GM18907 (cell line): ENCODE measurements around the gene SHLD1.
A peak's percentile ranks its signal among the peaks of the same experiment; 100 is the strongest.
"Not testable (repeated sequence)": the region's sequence is repeated elsewhere in the genome, so short reads cannot be mapped to it uniquely, and the experiment has no call there.

ENCODE experiments used
- ATAC-seq: cut with Tn5 transposase; IDR thresholded peaks from one replicate; pipeline ENCODE4 v1.9.1; 2021; ENCODE audit warnings: mild to moderate bottlenecking, moderate library complexity; ENCODE audit not compliant: unreplicated experiment

Gene SHLD1

GRCh38 chr20:5735845-5736510 is 14.2 kb upstream of the SHLD1 start:
- no peak for ATAC-seq

GRCh38 chr20:5737619-5737953 is 12.6 kb upstream of the SHLD1 start:
- no peak for ATAC-seq

GRCh38 chr20:5737966-5738365 is 12.2 kb upstream of the SHLD1 start:
- no peak for ATAC-seq

GRCh38 chr20:5740643-5741042 is 9.6 kb upstream of the SHLD1 start:
- not testable (repeated sequence) for ATAC-seq

GRCh38 chr20:5741089-5741488 is 9.1 kb upstream of the SHLD1 start:
- ATAC-seq = no peak

GRCh38 chr20:5742041-5742440 is 8.2 kb upstream of the SHLD1 start:
- ATAC-seq = no peak

GRCh38 chr20:5745416-5746030 is 4.7 kb upstream of the SHLD1 start:
- ATAC-seq = no peak

GRCh38 chr20:5746064-5746463 is 4.1 kb upstream of the SHLD1 start:
- ATAC-seq = no peak

- ATAC-seq = no peak
Measured at GRCh38 chr20:5748246-5748645, 2.0 kb upstream of the SHLD1 start.

- ATAC-seq = peak; percentile 7
Measured at GRCh38 chr20:5749512-5749951, 669 bp upstream of the SHLD1 start.

- no peak for ATAC-seq
Measured at GRCh38 chr20:5751856-5752255, 1.7 kb downstream of the SHLD1 start.

- no peak for ATAC-seq
Measured at GRCh38 chr20:5753814-5754213, 3.6 kb downstream of the SHLD1 start.

- no peak for ATAC-seq
Measured at GRCh38 chr20:5757949-5758348, 7.7 kb downstream of the SHLD1 start.

- no peak for ATAC-seq
Measured at GRCh38 chr20:5766085-5766764, 16.0 kb downstream of the SHLD1 start.

GRCh38 chr20:5767493-5768098 is 17.4 kb downstream of the SHLD1 start:
- ATAC-seq = peak; percentile 49

GRCh38 chr20:5770231-5770986 is 20.2 kb downstream of the SHLD1 start:
- no peak for ATAC-seq

GRCh38 chr20:5770987-5771318 is 20.8 kb downstream of the SHLD1 start:
- peak; percentile 58 for ATAC-seq

GRCh38 chr20:5772704-5773103 is 22.5 kb downstream of the SHLD1 start:
- ATAC-seq = no peak

GRCh38 chr20:5773589-5773988 is 23.4 kb downstream of the SHLD1 start:
- ATAC-seq = no peak

- no peak for ATAC-seq
Measured at GRCh38 chr20:5776077-5776476, 25.9 kb downstream of the SHLD1 start.
